H54 (cell line): ENCODE data around the gene FAM171A1.
A peak's percentile ranks its signal among the peaks of the same experiment; 100 is the strongest.

Source experiments
- DNase-seq: peaks from one replicate; pipeline ENCODE4 v3.0.0; 2011; ENCODE audit warnings: low spot score, mixed read lengths; ENCODE audit not compliant: insufficient read length
- FAIRE-seq: peaks from 3 replicates; lab custom pipeline; 2011; peaks lifted over from hg19 to GRCh38; lab: Jason Lieb, UNC
- POLR2A ChIP-seq: IDR thresholded peaks from 2 replicates; pipeline ENCODE4 v1.6.1; 2011; ENCODE audit warnings: low read depth, mild to moderate bottlenecking, low read length

Gene FAM171A1

GRCh38 chr10:15325243-15325943, 45.7 kb downstream of the FAM171A1 start:
- DNase-seq (peak; percentile 64), FAIRE-seq (peak; percentile 90)
- no peak for TF ChIP-seq POLR2A

- DNase-seq: no peak
- no peak for TF ChIP-seq POLR2A
- FAIRE-seq: no peak
Measured at GRCh38 chr10:15324611-15325010, 46.5 kb downstream of the FAM171A1 start.

GRCh38 chr10:15324113-15324512, 47.0 kb downstream of the FAM171A1 start:
- no peak for TF ChIP-seq POLR2A
- FAIRE-seq: no peak
- DNase-seq: no peak

GRCh38 chr10:15322356-15322755, 48.7 kb downstream of the FAM171A1 start:
- no peak for TF ChIP-seq POLR2A
- DNase-seq (no peak), FAIRE-seq (no peak)

- DNase-seq (no peak), FAIRE-seq (no peak)
- TF ChIP-seq POLR2A: no peak
Measured at GRCh38 chr10:15321431-15322341, 49.4 kb downstream of the FAM171A1 start.

GRCh38 chr10:15320522-15321203, 50.4 kb downstream of the FAM171A1 start:
- TF ChIP-seq POLR2A: no peak
- no peak for FAIRE-seq

GRCh38 chr10:15320118-15320517, 51.0 kb downstream of the FAM171A1 start:
- no peak for TF ChIP-seq POLR2A
- FAIRE-seq (no peak), DNase-seq (no peak)

More at GRCh38 chr10:15320522-15321203, 50.4 kb downstream of the FAM171A1 start:
- no peak for DNase-seq

GRCh38 chr10:15316871-15317464, 54.1 kb downstream of the FAM171A1 start:
- TF ChIP-seq POLR2A: no peak
- DNase-seq: no peak
- no peak for FAIRE-seq

GRCh38 chr10:15316145-15316544, 54.9 kb downstream of the FAM171A1 start:
- no peak for TF ChIP-seq POLR2A
- FAIRE-seq (no peak), DNase-seq (no peak)

GRCh38 chr10:15315286-15315685, 55.8 kb downstream of the FAM171A1 start:
- FAIRE-seq (no peak), DNase-seq (no peak)
- no peak for TF ChIP-seq POLR2A

- no peak for TF ChIP-seq POLR2A
- no peak for DNase-seq
- FAIRE-seq: no peak
Measured at GRCh38 chr10:15314482-15315045, 56.5 kb downstream of the FAM171A1 start.

- DNase-seq: no peak
- FAIRE-seq: no peak
Measured at GRCh38 chr10:15313843-15314242, 57.2 kb downstream of the FAM171A1 start.

GRCh38 chr10:15313047-15313446, 58.0 kb downstream of the FAM171A1 start:
- FAIRE-seq: no peak
- TF ChIP-seq POLR2A: no peak
- no peak for DNase-seq

More at GRCh38 chr10:15313843-15314242, 57.2 kb downstream of the FAM171A1 start:
- TF ChIP-seq POLR2A: no peak
